NT2/D1 (cell line): ENCODE measurements around the gene PCDHA2.

Source experiments
- SUZ12 ChIP-seq: IDR thresholded peaks from 2 replicates; pipeline ENCODE4 v1.6.1; 2011; ENCODE audit not compliant: insufficient read length, insufficient read depth; ENCODE audit errors: extremely low read depth
- YY1 ChIP-seq: IDR thresholded peaks from 2 replicates; pipeline ENCODE4 v1.6.1; 2011; ENCODE audit not compliant: insufficient read length, insufficient read depth
- ZNF274 ChIP-seq: IDR thresholded peaks from 2 replicates; pipeline ENCODE4 v1.6.1; 2011; ENCODE audit warnings: mild to moderate bottlenecking, low read depth, low read length

DNA sequence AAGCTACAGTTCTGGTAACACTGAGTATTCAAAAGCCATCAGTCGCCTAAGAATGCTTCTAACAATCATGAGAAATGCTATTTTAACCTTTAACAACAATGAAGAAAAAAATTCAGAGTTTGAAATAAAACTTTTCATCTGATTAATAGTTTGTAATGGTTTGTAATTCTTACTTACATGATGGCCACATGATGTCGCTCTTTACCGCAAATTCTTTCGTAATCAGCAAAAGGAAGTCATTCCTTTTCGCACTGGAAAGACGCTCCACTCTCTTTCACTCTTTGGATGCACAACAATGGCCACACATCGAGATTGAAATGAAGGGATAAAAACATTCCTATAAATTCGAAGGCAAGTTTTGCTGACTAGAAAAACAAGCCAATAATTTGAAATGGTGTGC lies 39.3 kb downstream of the PCDHA2 start, which contains the start of gene PCDHA7:
- TF ChIP-seq SUZ12 (no peak), YY1 (no peak), ZNF274 (no peak)
